ENCODE data around the gene EXOC4. TPM values are rescaled to one million over a fixed set of nuclear protein-coding genes. Genes with fewer than 3 reads are reported as not detected.

Gene EXOC4
- total RNA-seq, 4 donors from 2014 or later, result 82.4 to 204 (median 128) TPM

GRCh38 chr7:133562621-133563020 lies 309.7 kb downstream of the EXOC4 start:
- H3K9me3 ChIP-seq, result no peaks in the 10 kb centered on the region
- in situ Hi-C loops (cut with MboI; ENCODE audit: low pct_ligation_motif_present in 1 of 4, low pct_unique_long_range_greater_than_20kb in 1 of 4, low sequenced_read_pairs in 3 of 4) (no loop called here), intact Hi-C loops (cut with DNase I; ENCODE audit: low total_unique reads) (no loop called here)
- H3K27ac ChIP-seq, result no peak overlapping the region
- no peaks in the 10 kb centered on the region for H3K4me1 ChIP-seq
- H3K4me3 ChIP-seq, result no peak overlapping the region
- TF ChIP-seq CTCF (IDR thresholded peaks at IDR 0.05), result no peak
- no peaks in the 10 kb centered on the region for H3K27me3 ChIP-seq
- 78 to 93% methylated on average over 4 of the region's 4 CpGs for WGBS, 2 donors (ENCODE audit: low coverage in 1 of 2)
- no peak for DNase-seq
- no peaks in the 10 kb centered on the region for H3K36me3 ChIP-seq

- Histone ChIP-seq H3K36me3 (no peaks in the 10 kb centered on the region), H3K27ac (no peak overlapping the region), H3K4me3 (no peak overlapping the region), H3K4me1 (no peaks in the 10 kb centered on the region), H3K27me3 (no peaks in the 10 kb centered on the region), H3K9me3 (no peaks in the 10 kb centered on the region)
- 77 to 88% methylated on average over 5 of the region's 5 CpGs for WGBS, 2 donors (ENCODE audit: low coverage in 1 of 2)
- DNase-seq, result no peak
- intact Hi-C loops (cut with DNase I; ENCODE audit: low total_unique reads), result no loop called here
- in situ Hi-C loops (cut with MboI; ENCODE audit: low pct_ligation_motif_present in 1 of 4, low pct_unique_long_range_greater_than_20kb in 1 of 4, low sequenced_read_pairs in 3 of 4), result no loop called here
- no peak for TF ChIP-seq POLR2A (IDR thresholded peaks at IDR 0.05)
- no peak for TF ChIP-seq EP300 (IDR thresholded peaks at IDR 0.05; ENCODE audit: low read depth)
- TF ChIP-seq CTCF (IDR thresholded peaks at IDR 0.05), result no peak
- no peak for TF ChIP-seq POLR2AphosphoS5 (IDR thresholded peaks at IDR 0.05)
Measured at GRCh38 chr7:133563251-133563650, 310.4 kb downstream of the EXOC4 start.

- Histone ChIP-seq H3K36me3 (no peaks in the 10 kb centered on the region), H3K27me3 (no peaks in the 10 kb centered on the region), H3K27ac (no peak overlapping the region), H3K4me1 (no peaks in the 10 kb centered on the region), H3K9me3 (no peaks in the 10 kb centered on the region), H3K4me3 (no peak overlapping the region)
- no peak for TF ChIP-seq POLR2A (IDR thresholded peaks at IDR 0.05)
- TF ChIP-seq CTCF (IDR thresholded peaks at IDR 0.05), result peak in 1 of 5 experiments; percentile 11
- intact Hi-C loops (cut with DNase I; ENCODE audit: low total_unique reads) (no loop called here), in situ Hi-C loops (cut with MboI; ENCODE audit: low pct_ligation_motif_present in 1 of 4, low pct_unique_long_range_greater_than_20kb in 1 of 4, low sequenced_read_pairs in 3 of 4) (no loop called here)
- 96 to 100% methylated on average over 2 of the region's 2 CpGs for WGBS, 2 donors (ENCODE audit: low coverage in 1 of 2)
- no peak for DNase-seq
Measured at GRCh38 chr7:133564484-133564883, 311.6 kb downstream of the EXOC4 start.

GRCh38 chr7:133568544-133568943 lies 315.7 kb downstream of the EXOC4 start:
- DNase-seq, result no peak
- 95 to 100% methylated on average over 3 of the region's 3 CpGs for WGBS, 2 donors (ENCODE audit: low coverage in 1 of 2)
- H3K36me3 ChIP-seq, result no peaks in the 10 kb centered on the region
- intact Hi-C loops (cut with DNase I; ENCODE audit: low total_unique reads), result no loop called here
- no peaks in the 10 kb centered on the region for H3K4me1 ChIP-seq
- no peaks in the 10 kb centered on the region for H3K27me3 ChIP-seq
- no peak overlapping the region for H3K27ac ChIP-seq
- TF ChIP-seq EP300 (IDR thresholded peaks at IDR 0.05; ENCODE audit: low read depth), result no peak
- no peak for TF ChIP-seq CTCF (IDR thresholded peaks at IDR 0.05)
- no peak for TF ChIP-seq POLR2AphosphoS5 (IDR thresholded peaks at IDR 0.05)
- no peak for TF ChIP-seq POLR2A (IDR thresholded peaks at IDR 0.05)
- in situ Hi-C loops (cut with MboI; ENCODE audit: low pct_ligation_motif_present in 1 of 4, low pct_unique_long_range_greater_than_20kb in 1 of 4, low sequenced_read_pairs in 3 of 4), result no loop called here
- no peak overlapping the region for H3K4me3 ChIP-seq
- H3K9me3 ChIP-seq, result no peaks in the 10 kb centered on the region

Data from transverse colon (tissue), 4 donors.